Activated naive CD8-positive, alpha-beta T cell treated with anti-CD3 and anti-CD28 coated beads, Interleukin-2, amount 10 ng/mL, durations not matched to agents 7 days and 5 days (primary cell): ENCODE measurements around the gene TUBGCP2. TPM values are rescaled to one million over a fixed set of nuclear protein-coding genes. Genes with fewer than 3 reads are reported as not detected.
"Not testable (repeated sequence)": the region's sequence is repeated elsewhere in the genome, so short reads cannot be mapped to it uniquely, and the experiment has no call there.

Experiments
- ATAC-seq: fragments of 150-1000 bp; cut with Tn5 transposase; one replicate; pipeline ENCODE4 v1.10.0; 2021; ENCODE audit warnings: low read depth, moderate library complexity
- POLR2A ChIA-PET: fragments of 350-600 bp; sonication (Branson Sonifier 250); formaldehyde crosslinking; loops from one replicate; lab custom pipeline; 2021; ENCODE audit warnings: antibody characterized with exemption; lab: Charles Lee
- DNase-seq: peaks from one replicate; pipeline ENCODE4 v3.0.0; 2021
- H3K27ac Mint-ChIP-seq: one replicate; pipeline ENCODE4 v1.8.0; 2022; ENCODE audit warnings: mild to moderate bottlenecking, mixed read lengths
- H3K27me3 Mint-ChIP-seq: one replicate; pipeline ENCODE4 v1.8.0; 2022; ENCODE audit warnings: mild to moderate bottlenecking, moderate library complexity, mixed read lengths
- H3K36me3 Mint-ChIP-seq: one replicate; pipeline ENCODE4 v1.8.0; 2021; ENCODE audit warnings: mild to moderate bottlenecking, mixed read lengths
- H3K4me1 Mint-ChIP-seq: one replicate; pipeline ENCODE4 v1.8.0; 2021; ENCODE audit warnings: mixed read lengths
- H3K4me3 Mint-ChIP-seq: one replicate; pipeline ENCODE4 v1.8.0; 2022; ENCODE audit warnings: mild to moderate bottlenecking, moderate library complexity, mixed read lengths
- H3K9me3 Mint-ChIP-seq: one replicate; pipeline ENCODE4 v1.8.0; 2021; ENCODE audit warnings: mixed read lengths
- total RNA-seq, 2 experiments: library from RNA; stranded (reverse); gene quantifications; one replicate each; pipeline ENCODE4 v1.2.3, GENCODE V29; 2021

Gene TUBGCP2
- total RNA-seq, 2 experiments from 2014 or later, result 56.4 to 69.3 TPM

GRCh38 chr10:133273534-133274143 is 35.0 kb downstream of the TUBGCP2 start:
- POLR2A ChIA-PET, result interaction anchor here (3.8 kb wide), 1 partner anchor 15 kb away, joined by 26 read pairs; no protein-coding TSS in a partner anchor
- Mint-ChIP-seq H3K4me1 (peaks cover 18% of the 10 kb centered on the region), H3K4me3 (peak overlapping the region; percentile 30), H3K9me3 (no peaks in the 10 kb centered on the region), H3K27me3 (no peaks in the 10 kb centered on the region), H3K27ac (no peak overlapping the region), H3K36me3 (peaks cover 3% of the 10 kb centered on the region)
- DNase-seq, result no peak
- ATAC-seq, result no peak

DNA sequence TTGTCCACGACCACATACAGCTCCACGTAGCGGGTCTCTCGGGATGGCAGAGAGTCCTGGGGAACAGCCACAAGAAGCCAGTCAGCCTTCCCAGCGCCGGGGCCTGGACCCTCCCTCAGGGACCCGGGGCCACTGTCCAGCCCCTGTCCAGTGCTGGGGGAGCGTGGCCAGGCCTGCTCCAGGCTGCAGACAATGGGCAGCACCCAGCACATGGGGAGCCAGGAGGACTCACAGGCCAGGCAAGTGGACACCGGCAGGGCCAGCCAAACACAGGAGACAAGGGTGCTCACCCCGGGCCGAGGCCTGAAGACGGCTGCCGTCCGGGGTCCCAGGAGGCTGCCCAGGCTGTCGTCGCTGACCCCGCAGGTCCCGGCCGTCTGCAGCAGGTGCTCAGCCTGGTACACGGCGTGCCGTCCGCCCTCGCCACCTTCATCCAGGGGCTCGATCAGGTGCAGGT is 35.7 kb downstream of the TUBGCP2 start:
- Mint-ChIP-seq H3K4me1 (peaks cover 12% of the 10 kb centered on the region), H3K36me3 (peaks cover 2% of the 10 kb centered on the region), H3K9me3 (no peaks in the 10 kb centered on the region), H3K27me3 (no peaks in the 10 kb centered on the region), H3K4me3 (no peak overlapping the region), H3K27ac (no peak overlapping the region)
- ATAC-seq (no peak), DNase-seq (no peak)
- POLR2A ChIA-PET, result no interaction called here

- Mint-ChIP-seq H3K27me3 (no peaks in the 10 kb centered on the region), H3K4me3 (no peak overlapping the region), H3K36me3 (peaks cover 2% of the 10 kb centered on the region), H3K9me3 (no peaks in the 10 kb centered on the region), H3K27ac (no peak overlapping the region), H3K4me1 (peaks cover 8% of the 10 kb centered on the region)
- no peak for ATAC-seq
- DNase-seq, result no peak
- POLR2A ChIA-PET, result no interaction called here
These were observed 36.2 kb downstream of the TUBGCP2 start for GRCh38 chr10:133272301-133272963.

DNA sequence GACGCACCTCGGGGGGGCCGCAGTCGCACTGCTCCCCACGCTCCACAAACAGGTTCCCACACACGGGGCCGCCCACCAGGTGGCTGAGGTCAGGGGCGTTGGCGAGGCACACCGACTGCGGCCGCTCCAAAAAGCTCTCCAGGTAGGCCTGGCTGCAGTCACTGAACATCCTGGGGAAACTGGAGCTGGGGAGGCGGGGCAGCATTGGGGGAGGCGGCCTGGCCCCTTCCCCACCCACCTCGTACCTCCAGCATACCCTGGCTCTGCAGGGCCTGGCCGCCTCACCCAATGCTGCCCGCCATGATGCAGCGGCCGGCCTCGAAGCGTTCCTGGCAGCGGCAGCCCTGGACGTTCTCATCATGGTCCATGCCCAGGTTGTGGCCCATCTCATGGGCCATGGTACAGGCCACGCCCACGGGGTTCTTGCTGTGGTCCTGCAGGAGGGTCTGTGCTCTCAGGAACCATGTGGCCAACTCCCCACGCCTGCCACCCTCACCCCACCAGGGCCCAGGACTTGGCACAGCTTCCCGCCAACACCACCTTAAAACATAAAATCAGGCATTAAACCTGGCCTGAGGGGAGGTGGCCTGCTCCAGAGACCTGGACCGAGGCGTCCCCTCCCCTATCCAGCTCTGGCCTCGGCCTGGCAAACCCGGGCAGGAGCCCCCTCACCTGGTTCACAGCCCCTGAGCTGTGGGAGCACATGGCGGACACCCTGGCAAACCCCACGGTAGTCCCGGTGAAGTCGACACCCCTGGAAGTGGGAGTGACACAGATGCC is 37.0 kb downstream of the TUBGCP2 start:
- no peak overlapping the region for H3K27ac Mint-ChIP-seq
- no peaks in the 10 kb centered on the region for H3K27me3 Mint-ChIP-seq
- POLR2A ChIA-PET, result no interaction called here
- peaks cover 2% of the 10 kb centered on the region for H3K36me3 Mint-ChIP-seq
- no peak for DNase-seq
- H3K9me3 Mint-ChIP-seq, result no peaks in the 10 kb centered on the region
- H3K4me3 Mint-ChIP-seq, result no peak overlapping the region
- no peak for ATAC-seq
- peaks cover 8% of the 10 kb centered on the region for H3K4me1 Mint-ChIP-seq

- Mint-ChIP-seq H3K4me3 (no peak overlapping the region), H3K4me1 (peaks cover 6% of the 10 kb centered on the region), H3K27me3 (no peaks in the 10 kb centered on the region), H3K36me3 (peaks cover 2% of the 10 kb centered on the region), H3K9me3 (no peaks in the 10 kb centered on the region), H3K27ac (no peak overlapping the region)
- POLR2A ChIA-PET, result interaction anchor here (0.8 kb wide), 1 partner anchor 12 kb away, joined by 3 read pairs; no protein-coding TSS in a partner anchor
- DNase-seq, result no peak
- no peak for ATAC-seq
These were observed 37.8 kb downstream of the TUBGCP2 start for GRCh38 chr10:133270773-133271297.

- H3K4me3 Mint-ChIP-seq, result no peak overlapping the region
- H3K36me3 Mint-ChIP-seq, result peaks cover 2% of the 10 kb centered on the region
- no peaks in the 10 kb centered on the region for H3K27me3 Mint-ChIP-seq
- no peaks in the 10 kb centered on the region for H3K9me3 Mint-ChIP-seq
- H3K27ac Mint-ChIP-seq, result no peak overlapping the region
- ATAC-seq (no peak), DNase-seq (no peak)
- H3K4me1 Mint-ChIP-seq, result peaks cover 6% of the 10 kb centered on the region
- POLR2A ChIA-PET, result interaction anchor here (0.8 kb wide), 1 partner anchor 11 kb away, joined by 3 read pairs; no protein-coding TSS in a partner anchor
These were observed 38.5 kb downstream of the TUBGCP2 start for GRCh38 chr10:133270204-133270603.

DNA sequence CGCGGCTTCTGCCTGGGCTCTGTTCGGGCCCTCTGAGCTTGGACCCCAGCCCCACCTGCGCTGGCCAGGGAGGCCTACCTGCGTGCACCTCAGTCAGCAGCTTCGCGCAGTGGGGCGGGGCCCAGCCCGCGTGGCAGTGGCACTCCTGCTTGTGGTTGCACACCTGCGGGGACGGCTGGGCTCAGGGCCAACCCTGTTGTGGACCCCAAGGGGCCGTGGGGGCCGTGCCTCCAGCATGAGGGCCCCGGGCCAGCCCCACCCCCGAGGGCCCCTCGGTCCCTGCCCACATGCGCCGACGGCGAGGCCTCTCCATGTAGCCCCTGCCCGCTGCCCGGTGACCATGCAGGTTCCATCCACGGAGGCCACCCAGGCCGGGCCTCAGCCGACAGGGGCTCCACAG is 39.3 kb downstream of the TUBGCP2 start:
- Mint-ChIP-seq H3K36me3 (peaks cover 4% of the 10 kb centered on the region), H3K27ac (no peak overlapping the region), H3K4me1 (peaks cover 10% of the 10 kb centered on the region), H3K9me3 (no peaks in the 10 kb centered on the region), H3K4me3 (no peak overlapping the region), H3K27me3 (no peaks in the 10 kb centered on the region)
- POLR2A ChIA-PET, result no interaction called here
- no peak for ATAC-seq
- DNase-seq, result no peak

GRCh38 chr10:133268532-133268931 is 40.1 kb downstream of the TUBGCP2 start:
- Mint-ChIP-seq H3K4me3 (no peak overlapping the region), H3K4me1 (peaks cover 17% of the 10 kb centered on the region), H3K36me3 (peaks cover 6% of the 10 kb centered on the region), H3K27me3 (no peaks in the 10 kb centered on the region), H3K27ac (no peak overlapping the region), H3K9me3 (no peaks in the 10 kb centered on the region)
- ATAC-seq, result no peak
- POLR2A ChIA-PET, result no interaction called here
- DNase-seq, result no peak

DNA sequence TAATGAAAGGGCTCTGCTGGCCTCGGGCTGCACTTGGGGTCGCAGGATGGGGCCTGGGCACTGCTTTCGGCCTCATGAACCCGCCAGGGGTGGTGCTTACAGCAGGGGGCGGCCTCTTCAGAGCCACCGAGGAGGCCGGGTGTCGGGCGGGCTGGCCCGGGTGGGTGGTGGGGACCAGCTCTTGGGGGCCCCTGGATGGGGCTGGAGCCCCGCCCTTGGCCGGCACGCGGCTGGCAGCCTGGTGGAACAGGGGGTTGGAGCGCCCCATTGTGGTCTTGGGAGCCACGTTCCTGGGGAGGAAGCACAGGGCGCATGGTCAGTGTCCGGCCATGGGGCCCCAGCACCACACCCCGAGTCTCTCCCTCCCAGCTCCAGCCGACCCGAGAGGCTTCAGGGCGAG is 40.8 kb downstream of the TUBGCP2 start:
- H3K9me3 Mint-ChIP-seq, result no peaks in the 10 kb centered on the region
- H3K4me1 Mint-ChIP-seq, result peaks cover 17% of the 10 kb centered on the region
- POLR2A ChIA-PET, result interaction anchor here (1.4 to 1.5 kb wide), 2 partner anchors 9 kb away, joined by 3 to 5 read pairs; partner anchors contain the start of gene ADAM8
- no peaks in the 10 kb centered on the region for H3K27me3 Mint-ChIP-seq
- peaks cover 6% of the 10 kb centered on the region for H3K36me3 Mint-ChIP-seq
- H3K4me3 Mint-ChIP-seq, result no peak overlapping the region
- no peak overlapping the region for H3K27ac Mint-ChIP-seq
- no peak for ATAC-seq
- no peak for DNase-seq

DNA sequence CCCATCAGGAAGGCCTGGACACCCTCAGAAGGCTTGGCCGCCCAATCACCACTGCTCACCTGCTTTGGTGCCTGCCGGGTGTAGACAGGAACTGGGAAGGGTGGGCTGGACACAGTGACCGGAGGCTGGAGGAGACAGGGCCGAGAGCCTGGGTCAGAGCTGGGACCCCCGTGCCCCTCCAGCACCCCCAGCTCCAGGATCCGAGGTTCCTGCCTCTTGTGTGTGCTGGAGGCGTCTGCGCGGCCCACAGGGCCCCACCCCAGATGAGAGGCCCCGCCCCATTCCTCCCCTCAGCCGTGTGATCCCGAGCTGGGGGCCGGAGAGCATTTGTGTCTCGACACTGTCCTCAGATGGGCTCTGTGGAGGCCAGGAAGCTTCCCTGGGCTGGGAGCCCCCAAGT is 41.4 kb downstream of the TUBGCP2 start:
- Mint-ChIP-seq H3K4me1 (peaks cover 17% of the 10 kb centered on the region), H3K27me3 (no peaks in the 10 kb centered on the region), H3K36me3 (peaks cover 6% of the 10 kb centered on the region), H3K9me3 (no peaks in the 10 kb centered on the region), H3K4me3 (no peak overlapping the region), H3K27ac (no peak overlapping the region)
- no peak for DNase-seq
- ATAC-seq, result no peak
- POLR2A ChIA-PET, result interaction anchor here (0.5 to 1.5 kb wide), 3 partner anchors 8 to 34 kb away, joined by 3 to 5 read pairs (median 3); partner anchors contain the start of gene ADAM8

DNA sequence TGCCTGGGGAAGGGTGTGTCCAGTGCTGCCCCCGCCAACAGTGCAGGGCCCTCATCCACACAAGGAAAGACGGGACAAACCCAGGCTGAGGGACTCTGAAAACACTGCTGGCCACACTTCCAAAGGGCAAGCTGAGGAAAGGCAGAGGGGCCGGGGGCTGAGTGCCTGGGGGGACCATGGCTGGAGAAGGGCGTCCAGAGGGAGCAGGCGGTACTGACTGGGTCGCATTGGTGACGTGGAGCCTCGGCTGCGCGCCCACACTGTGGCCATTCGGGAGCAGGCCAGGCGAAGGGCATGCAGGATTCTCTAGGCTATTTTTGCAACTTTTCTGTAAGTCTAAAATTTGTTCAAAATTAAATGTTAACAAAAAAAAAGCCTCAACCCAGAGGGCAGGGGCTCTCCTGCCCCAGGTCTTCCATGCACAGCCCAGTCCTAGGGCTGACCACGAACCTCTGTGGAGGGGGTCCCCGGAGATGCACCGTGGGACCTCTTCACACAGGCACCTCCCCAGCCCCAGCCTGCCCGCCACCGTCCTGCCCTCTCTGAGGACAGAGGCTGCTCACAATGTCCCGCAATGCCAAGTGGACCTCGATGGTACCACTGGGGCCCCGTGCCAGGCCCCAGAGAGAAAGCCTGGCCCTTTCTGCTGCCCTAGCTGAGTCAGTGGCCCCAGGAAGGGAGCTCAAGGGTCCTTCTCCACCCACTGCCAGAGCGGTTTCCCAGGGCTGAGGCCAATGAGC is 42.4 kb downstream of the TUBGCP2 start:
- Mint-ChIP-seq H3K27me3 (no peaks in the 10 kb centered on the region), H3K4me1 (peaks cover 17% of the 10 kb centered on the region), H3K36me3 (peaks cover 4% of the 10 kb centered on the region), H3K9me3 (no peaks in the 10 kb centered on the region), H3K27ac (no peak overlapping the region), H3K4me3 (no peak overlapping the region)
- no peak for ATAC-seq
- no peak for DNase-seq
- POLR2A ChIA-PET, result interaction anchor here (0.5 to 1.5 kb wide), 2 partner anchors 10 to 35 kb away, joined by 3 to 5 read pairs; partner anchors contain the start of gene ADAM8

- not testable (repeated sequence) for H3K27ac Mint-ChIP-seq, H3K36me3 Mint-ChIP-seq, ATAC-seq, H3K9me3 Mint-ChIP-seq, DNase-seq, H3K27me3 Mint-ChIP-seq
- Mint-ChIP-seq H3K4me3 (peak overlapping the region; percentile 66), H3K4me1 (peaks cover 28% of the 10 kb centered on the region)
- POLR2A ChIA-PET, result interaction anchor here (1.1 to 4.8 kb wide), 2 partner anchors 10 to 13 kb away, joined by 4 to 35 read pairs; partner anchors contain the start of gene ADAM8
These were observed 43.6 kb downstream of the TUBGCP2 start for GRCh38 chr10:133265052-133265451.
